Tongue (tissue), 2 donors: ENCODE results near the gene IFIT3. TPM values are rescaled to one million over a fixed set of nuclear protein-coding genes. Genes with fewer than 3 reads are reported as not detected.

Experiments
- DNase-seq: peaks from one replicate; pipeline ENCODE4 v3.0.0-alpha.2; 2015
- total RNA-seq: library from RNA; depleted of rRNA; stranded (reverse); fragments of >200 nt; gene quantifications from one replicate; pipeline ENCODE4 v1.2.3, GENCODE V29; 2014

IFIT3 gene
- total RNA-seq, 1 donor from 2014 or later = 11.0 TPM

- no peak for DNase-seq
These were observed 32.4 kb downstream of the IFIT3 start for GRCh38 chr10:89360157-89360556.

GRCh38 chr10:89362929-89363328, 35.1 kb downstream of the IFIT3 start:
- no peak for DNase-seq

GRCh38 chr10:89363729-89364442, 36.1 kb downstream of the IFIT3 start:
- no peak for DNase-seq

- no peak for DNase-seq
These were observed 36.7 kb downstream of the IFIT3 start for GRCh38 chr10:89364531-89364930.

- peak; percentile 24 for DNase-seq
These were observed 39.7 kb downstream of the IFIT3 start for GRCh38 chr10:89367529-89367928.

GRCh38 chr10:89368129-89368528, 40.3 kb downstream of the IFIT3 start:
- DNase-seq = no peak

GRCh38 chr10:89369156-89370105, 41.6 kb downstream of the IFIT3 start:
- peak; percentile 66 for DNase-seq

- no peak for DNase-seq
These were observed 43.3 kb downstream of the IFIT3 start for GRCh38 chr10:89371079-89371478.

- no peak for DNase-seq
These were observed 44.2 kb downstream of the IFIT3 start for GRCh38 chr10:89371987-89372386.

- DNase-seq = peak; percentile 83
These were observed 46.3 kb downstream of the IFIT3 start for GRCh38 chr10:89373916-89374711.

- DNase-seq = peak; percentile 34
These were observed 46.9 kb downstream of the IFIT3 start for GRCh38 chr10:89374713-89375141.

- no peak for DNase-seq
These were observed 50.2 kb downstream of the IFIT3 start, which contains the start of gene IFIT1B for GRCh38 chr10:89377705-89378637. Gene IFIT1B (plus strand): TSS chr10:89378056. CDS start chr10:89378136, 80 bp downstream.

- DNase-seq = no peak
These were observed 51.3 kb downstream of the IFIT3 start for GRCh38 chr10:89379103-89379502.

GRCh38 chr10:89382757-89383156, 55.0 kb downstream of the IFIT3 start:
- DNase-seq = no peak

GRCh38 chr10:89384474-89385340, 56.9 kb downstream of the IFIT3 start:
- no peak for DNase-seq

GRCh38 chr10:89388806-89389205, 61.0 kb downstream of the IFIT3 start:
- DNase-seq = no peak

GRCh38 chr10:89389254-89389653, 61.5 kb downstream of the IFIT3 start:
- DNase-seq = peak; percentile 47
